Neural cell (in vitro differentiated cells): ENCODE measurements around the gene PIP5K1A. TPM values are rescaled to one million over a fixed set of nuclear protein-coding genes. Genes with fewer than 3 reads are reported as not detected.

Source experiments
- H2AFZ ChIP-seq: fragments of 200-600, 300-800 bp; sonication (generic), shearing (Covaris generic); 2 replicates; pipeline ENCODE4 v1.6.0; 2014; ENCODE audit warnings: low read depth, mild to moderate bottlenecking, antibody characterized with exemption, low read length, moderate library complexity
- H3F3A ChIP-seq: fragments of 200-600 bp; shearing (Covaris generic); 2 replicates; pipeline ENCODE4 v1.6.1; 2016; ENCODE audit warnings: mild to moderate bottlenecking, moderate library complexity, mixed read lengths, antibody characterized with exemption, low read length; ENCODE audit not compliant: insufficient read depth, poor library complexity, severe bottlenecking
- H3K27ac ChIP-seq: fragments of 200-600, 300-800 bp; sonication (generic), shearing (Covaris generic); 2 replicates; pipeline ENCODE4 v1.5.1; 2014; ENCODE audit warnings: mild to moderate bottlenecking, low read length, moderate library complexity
- H3K27me3 ChIP-seq: fragments of 300-800, 200-600 bp; sonication (generic), shearing (Covaris generic); 2 replicates; pipeline ENCODE4 v1.6.0; 2014; ENCODE audit warnings: mild to moderate bottlenecking, low read depth, low read length, moderate library complexity; ENCODE audit not compliant: insufficient read depth
- H3K36me3 ChIP-seq: fragments of 300-800, 200-600 bp; sonication (generic), shearing (Covaris generic); 2 replicates; pipeline ENCODE4 v1.5.1; 2014; ENCODE audit warnings: mild to moderate bottlenecking, antibody characterized with exemption, low read length, moderate library complexity; ENCODE audit not compliant: insufficient read depth
- H3K4me2 ChIP-seq: fragments of 300-800, 200-600 bp; sonication (generic), shearing (Covaris generic); 2 replicates; pipeline ENCODE4 v1.6.0; 2014; ENCODE audit warnings: mild to moderate bottlenecking, low read length
- H3K4me3 ChIP-seq: fragments of 300-800, 200-600 bp; sonication (generic), shearing (Covaris generic); 2 replicates; pipeline ENCODE4 v1.5.1; 2014; ENCODE audit warnings: mild to moderate bottlenecking, low read length, moderate library complexity
- H3K79me2 ChIP-seq: fragments of 200-600 bp; shearing (Covaris generic); replicated peaks from 2 replicates; pipeline ENCODE4 v1.6.0; 2014; ENCODE audit warnings: mild to moderate bottlenecking, low read length, moderate library complexity; ENCODE audit not compliant: insufficient read depth
- H3K9ac ChIP-seq: fragments of 300-800, 200-600 bp; sonication (generic), shearing (Covaris generic); 2 replicates; pipeline ENCODE4 v1.6.1; 2016; ENCODE audit warnings: mild to moderate bottlenecking, low read length, mixed read lengths
- H3K9me2 ChIP-seq: fragments of 200-600 bp; shearing (Covaris generic); 2 replicates; pipeline ENCODE4 v1.6.1; 2016; ENCODE audit warnings: mild to moderate bottlenecking, low read length, mixed read lengths; ENCODE audit not compliant: insufficient read depth
- H3K9me3 ChIP-seq: fragments of 200-600, 300-800 bp; sonication (generic), shearing (Covaris generic); 2 replicates; pipeline ENCODE4 v1.6.1; 2016; ENCODE audit warnings: mild to moderate bottlenecking, mixed run types, low read length, moderate library complexity, mixed read lengths
- H4K20me1 ChIP-seq: fragments of 200-600 bp; shearing (Covaris generic); 2 replicates; pipeline ENCODE4 v1.6.1; 2016; ENCODE audit warnings: mild to moderate bottlenecking, mixed run types; ENCODE audit not compliant: insufficient read depth
- EP300 ChIP-seq: fragments of 450-650 bp; conservative IDR thresholded peaks from 2 replicates; pipeline ENCODE4 v1.6.1; 2014; ENCODE audit warnings: antibody characterized with exemption, mild to moderate bottlenecking, moderate library complexity; ENCODE audit not compliant: poor library complexity, severe bottlenecking
- EZH2 ChIP-seq: fragments of 200-600, 300-800 bp; shearing (Covaris generic), sonication (generic); IDR thresholded peaks from 2 replicates; pipeline ENCODE4 v1.6.1; 2014; ENCODE audit warnings: antibody characterized with exemption, low read length, borderline replicate concordance, mild to moderate bottlenecking; ENCODE audit not compliant: insufficient read depth, poor library complexity, severe bottlenecking
- MXI1 ChIP-seq: fragments of 450-650 bp; conservative IDR thresholded peaks from 2 replicates; pipeline ENCODE4 v1.6.1; 2014; ENCODE audit warnings: antibody characterized with exemption, mild to moderate bottlenecking; ENCODE audit not compliant: poor library complexity, severe bottlenecking
- POLR2AphosphoS5 ChIP-seq: IDR thresholded peaks from 2 replicates; pipeline ENCODE4 v1.6.1; 2012
- RAD21 ChIP-seq: fragments of 450-650 bp; conservative IDR thresholded peaks from 2 replicates; pipeline ENCODE4 v1.6.1; 2014; ENCODE audit warnings: antibody characterized with exemption, mild to moderate bottlenecking, moderate library complexity
- SMC3 ChIP-seq: fragments of 450-650 bp; conservative IDR thresholded peaks from 2 replicates; pipeline ENCODE4 v1.6.1; 2014; ENCODE audit warnings: antibody characterized with exemption, mild to moderate bottlenecking, moderate library complexity; ENCODE audit not compliant: poor library complexity
- TAF1 ChIP-seq: IDR thresholded peaks from 2 replicates; pipeline ENCODE4 v1.6.1; 2012; ENCODE audit warnings: low read depth
- polyA plus RNA-seq: library from polyadenylated mRNA; depleted of rRNA; stranded (reverse); fragments of >200 nt; gene quantifications from 2 replicates; pipeline ENCODE4 v1.2.3, GENCODE V29; 2014
- TF ChIP-seq, protein P1 (sequence below): IDR thresholded peaks from 2 replicates; pipeline ENCODE4 v1.6.1; 2012; ENCODE audit warnings: borderline replicate concordance
- TF ChIP-seq, protein P2 (sequence below): fragments of 450-650 bp; IDR thresholded peaks from 2 replicates; pipeline ENCODE4 v1.5.1; 2014; ENCODE audit warnings: antibody characterized with exemption, mild to moderate bottlenecking, moderate library complexity; ENCODE audit not compliant: poor library complexity, severe bottlenecking

Gene PIP5K1A
- polyA plus RNA-seq, 1 donor from 2014 or later: 66.4 TPM

DNA sequence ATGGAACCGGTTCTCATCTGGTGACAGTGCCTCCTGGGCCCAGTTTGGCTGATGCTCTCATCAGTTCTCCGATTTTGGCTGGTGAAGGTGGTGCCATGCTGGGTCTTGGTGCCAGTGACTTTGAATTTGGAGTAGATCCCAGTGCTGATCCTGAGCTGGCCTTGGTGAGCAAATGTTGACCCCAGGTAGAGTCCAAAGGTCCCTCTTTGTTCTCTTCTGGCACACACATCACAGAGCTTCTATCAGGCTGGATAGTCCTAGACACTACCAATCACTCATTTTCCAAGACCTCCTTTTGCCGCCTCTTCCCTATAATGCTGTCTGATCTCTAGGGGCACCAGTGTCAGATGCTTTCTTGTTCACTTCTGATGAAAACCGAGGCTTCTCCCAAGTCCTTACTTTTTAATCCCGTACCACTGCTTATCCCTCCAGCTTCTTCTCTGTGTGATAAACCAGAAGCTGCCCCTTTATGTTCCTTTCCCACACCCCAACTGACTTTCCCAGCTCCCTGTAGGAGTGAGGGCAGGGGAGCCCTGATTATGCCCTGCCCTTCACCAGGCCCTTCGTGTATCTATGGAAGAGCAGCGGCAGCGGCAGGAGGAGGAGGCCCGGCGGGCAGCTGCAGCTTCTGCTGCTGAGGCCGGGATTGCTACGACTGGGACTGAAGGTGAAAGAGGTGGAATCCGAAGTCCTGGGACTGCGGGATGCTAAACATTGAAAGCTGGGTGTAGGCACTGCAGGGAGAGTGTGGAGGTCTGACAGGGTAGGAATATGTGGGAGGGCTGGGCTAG lies 67.3 kb downstream of the PIP5K1A start:
- Histone ChIP-seq H3K4me3 (no peak overlapping the region), H3K9ac (no peak overlapping the region), H3K36me3 (no peaks in the 10 kb centered on the region), H3K9me3 (no peaks in the 10 kb centered on the region), H3K79me2 (no peaks in the 10 kb centered on the region), H3F3A (no peaks in the 10 kb centered on the region), H3K27ac (no peak overlapping the region), H3K4me2 (no peak overlapping the region), H4K20me1 (no peaks in the 10 kb centered on the region), H2AFZ (no peak overlapping the region), H3K9me2 (no peaks in the 10 kb centered on the region), H3K27me3 (no peaks in the 10 kb centered on the region)
- TF ChIP-seq RAD21 (no peak), EP300 (no peak), EZH2 (no peak)
- TF ChIP-seq, protein P1, sequence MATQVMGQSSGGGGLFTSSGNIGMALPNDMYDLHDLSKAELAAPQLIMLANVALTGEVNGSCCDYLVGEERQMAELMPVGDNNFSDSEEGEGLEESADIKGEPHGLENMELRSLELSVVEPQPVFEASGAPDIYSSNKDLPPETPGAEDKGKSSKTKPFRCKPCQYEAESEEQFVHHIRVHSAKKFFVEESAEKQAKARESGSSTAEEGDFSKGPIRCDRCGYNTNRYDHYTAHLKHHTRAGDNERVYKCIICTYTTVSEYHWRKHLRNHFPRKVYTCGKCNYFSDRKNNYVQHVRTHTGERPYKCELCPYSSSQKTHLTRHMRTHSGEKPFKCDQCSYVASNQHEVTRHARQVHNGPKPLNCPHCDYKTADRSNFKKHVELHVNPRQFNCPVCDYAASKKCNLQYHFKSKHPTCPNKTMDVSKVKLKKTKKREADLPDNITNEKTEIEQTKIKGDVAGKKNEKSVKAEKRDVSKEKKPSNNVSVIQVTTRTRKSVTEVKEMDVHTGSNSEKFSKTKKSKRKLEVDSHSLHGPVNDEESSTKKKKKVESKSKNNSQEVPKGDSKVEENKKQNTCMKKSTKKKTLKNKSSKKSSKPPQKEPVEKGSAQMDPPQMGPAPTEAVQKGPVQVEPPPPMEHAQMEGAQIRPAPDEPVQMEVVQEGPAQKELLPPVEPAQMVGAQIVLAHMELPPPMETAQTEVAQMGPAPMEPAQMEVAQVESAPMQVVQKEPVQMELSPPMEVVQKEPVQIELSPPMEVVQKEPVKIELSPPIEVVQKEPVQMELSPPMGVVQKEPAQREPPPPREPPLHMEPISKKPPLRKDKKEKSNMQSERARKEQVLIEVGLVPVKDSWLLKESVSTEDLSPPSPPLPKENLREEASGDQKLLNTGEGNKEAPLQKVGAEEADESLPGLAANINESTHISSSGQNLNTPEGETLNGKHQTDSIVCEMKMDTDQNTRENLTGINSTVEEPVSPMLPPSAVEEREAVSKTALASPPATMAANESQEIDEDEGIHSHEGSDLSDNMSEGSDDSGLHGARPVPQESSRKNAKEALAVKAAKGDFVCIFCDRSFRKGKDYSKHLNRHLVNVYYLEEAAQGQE: no peak
- TF ChIP-seq, protein P2, sequence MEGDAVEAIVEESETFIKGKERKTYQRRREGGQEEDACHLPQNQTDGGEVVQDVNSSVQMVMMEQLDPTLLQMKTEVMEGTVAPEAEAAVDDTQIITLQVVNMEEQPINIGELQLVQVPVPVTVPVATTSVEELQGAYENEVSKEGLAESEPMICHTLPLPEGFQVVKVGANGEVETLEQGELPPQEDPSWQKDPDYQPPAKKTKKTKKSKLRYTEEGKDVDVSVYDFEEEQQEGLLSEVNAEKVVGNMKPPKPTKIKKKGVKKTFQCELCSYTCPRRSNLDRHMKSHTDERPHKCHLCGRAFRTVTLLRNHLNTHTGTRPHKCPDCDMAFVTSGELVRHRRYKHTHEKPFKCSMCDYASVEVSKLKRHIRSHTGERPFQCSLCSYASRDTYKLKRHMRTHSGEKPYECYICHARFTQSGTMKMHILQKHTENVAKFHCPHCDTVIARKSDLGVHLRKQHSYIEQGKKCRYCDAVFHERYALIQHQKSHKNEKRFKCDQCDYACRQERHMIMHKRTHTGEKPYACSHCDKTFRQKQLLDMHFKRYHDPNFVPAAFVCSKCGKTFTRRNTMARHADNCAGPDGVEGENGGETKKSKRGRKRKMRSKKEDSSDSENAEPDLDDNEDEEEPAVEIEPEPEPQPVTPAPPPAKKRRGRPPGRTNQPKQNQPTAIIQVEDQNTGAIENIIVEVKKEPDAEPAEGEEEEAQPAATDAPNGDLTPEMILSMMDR: no peak

DNA sequence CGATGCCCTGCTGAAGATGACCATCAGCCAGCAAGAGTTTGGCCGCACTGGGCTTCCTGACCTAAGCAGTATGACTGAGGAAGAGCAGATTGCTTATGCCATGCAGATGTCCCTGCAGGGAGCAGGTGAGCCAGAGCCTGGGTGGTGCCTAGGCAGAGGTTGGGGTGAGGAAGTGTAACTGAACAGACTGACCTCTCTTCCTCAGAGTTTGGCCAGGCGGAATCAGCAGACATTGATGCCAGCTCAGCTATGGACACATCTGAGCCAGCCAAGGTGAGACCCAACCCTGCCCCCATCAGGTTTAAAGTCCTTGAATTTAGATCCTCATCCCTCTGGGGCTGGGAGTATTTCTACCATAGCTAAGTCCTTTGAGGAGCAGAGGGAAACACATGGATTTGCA lies 68.0 kb downstream of the PIP5K1A start:
- Histone ChIP-seq H2AFZ (no peak overlapping the region), H3K9ac (no peak overlapping the region), H3K4me3 (no peak overlapping the region), H3K27me3 (no peaks in the 10 kb centered on the region), H3K9me2 (no peaks in the 10 kb centered on the region), H3K4me2 (no peak overlapping the region), H3F3A (no peaks in the 10 kb centered on the region), H3K9me3 (no peaks in the 10 kb centered on the region), H3K79me2 (no peaks in the 10 kb centered on the region), H3K36me3 (no peaks in the 10 kb centered on the region), H4K20me1 (no peaks in the 10 kb centered on the region), H3K27ac (no peak overlapping the region)
- TF ChIP-seq MXI1 (no peak), RAD21 (no peak), TAF1 (no peak), POLR2AphosphoS5 (no peak), EZH2 (no peak), SMC3 (no peak), EP300 (no peak)
- TF ChIP-seq, protein P1: no peak
- TF ChIP-seq, protein P2: no peak
